SW480 (cell line): ENCODE data around the gene CELF2.
A peak's percentile ranks its signal among the peaks of the same experiment; 100 is the strongest.

Source experiments
- DNase-seq: peaks from one replicate; pipeline ENCODE4 v3.0.0-alpha.2; 2016; ENCODE audit warnings: low spot score

CELF2 gene

DNA sequence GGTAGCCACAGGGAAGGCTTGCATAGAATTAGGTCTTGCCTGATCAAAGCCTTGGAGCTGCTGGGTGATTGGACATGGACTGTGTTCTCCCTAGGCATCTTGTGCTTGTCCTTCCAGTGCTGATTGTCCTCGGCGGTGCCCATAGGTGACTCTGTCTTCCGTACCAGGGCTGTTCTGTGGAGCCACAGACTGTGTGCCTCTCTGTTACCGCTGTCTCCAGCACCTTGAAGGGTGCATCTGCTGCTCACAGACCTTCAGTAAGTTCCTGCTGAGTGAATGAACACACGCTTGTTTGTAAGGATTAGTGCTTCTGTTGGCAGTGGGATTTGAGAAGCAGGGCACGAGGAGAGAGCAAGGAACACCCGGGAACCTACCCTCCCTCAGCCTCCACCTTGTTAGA, 116.7 kb downstream of the CELF2 start:
- DNase-seq, result no peak

DNA sequence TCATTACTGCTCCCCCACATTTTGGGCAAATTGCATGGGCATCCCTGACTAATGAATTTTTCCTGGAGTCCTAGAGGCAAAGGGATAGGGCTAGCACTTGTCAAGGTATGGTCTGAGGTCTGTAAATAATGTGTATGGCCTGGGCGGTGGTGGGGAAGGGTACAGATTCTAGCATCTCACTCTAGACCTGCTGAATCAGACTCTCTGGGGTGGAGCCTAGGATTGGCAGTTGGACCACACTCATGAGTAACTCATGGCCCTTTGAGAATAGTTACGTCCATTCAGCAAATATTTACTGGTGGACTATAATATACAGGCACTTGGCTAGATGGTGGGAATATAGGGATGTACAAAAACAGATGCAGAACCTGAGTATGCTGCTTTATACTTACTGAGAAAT, 118.0 kb downstream of the CELF2 start:
- DNase-seq, result no peak

DNA sequence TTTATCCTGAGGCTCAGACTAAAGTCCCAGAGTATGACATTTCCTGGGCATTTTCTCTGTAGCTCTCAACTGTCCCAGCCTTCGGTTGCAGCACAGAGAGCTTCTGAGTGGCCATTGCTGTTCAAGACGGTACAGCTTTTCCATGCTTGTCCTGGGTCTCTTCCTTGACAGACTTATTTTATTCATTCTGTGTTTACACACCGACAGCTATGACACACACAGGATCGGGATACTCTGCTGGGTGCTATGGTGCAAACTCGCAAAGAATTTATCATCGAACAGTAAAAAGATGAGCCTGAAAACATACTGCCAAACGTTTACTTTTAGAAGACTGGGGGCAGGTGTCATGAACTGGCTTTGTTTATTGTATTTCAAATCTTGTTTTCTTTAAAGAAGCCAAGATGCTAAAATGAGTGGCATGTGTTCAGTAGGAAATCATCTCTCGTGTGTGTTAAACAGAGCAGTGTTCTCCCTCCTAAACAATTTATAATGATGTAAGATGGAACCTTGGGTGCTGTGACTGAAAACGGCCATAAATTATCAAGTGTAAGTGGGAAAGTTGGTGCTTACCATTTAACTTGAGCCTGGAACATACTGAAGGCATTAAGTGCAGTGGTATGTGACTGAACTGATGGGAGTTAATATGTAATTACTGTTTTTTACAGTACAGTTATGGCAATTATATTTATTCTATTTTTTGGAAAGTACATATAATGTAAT, 120.8 kb downstream of the CELF2 start:
- DNase-seq, result no peak

DNA sequence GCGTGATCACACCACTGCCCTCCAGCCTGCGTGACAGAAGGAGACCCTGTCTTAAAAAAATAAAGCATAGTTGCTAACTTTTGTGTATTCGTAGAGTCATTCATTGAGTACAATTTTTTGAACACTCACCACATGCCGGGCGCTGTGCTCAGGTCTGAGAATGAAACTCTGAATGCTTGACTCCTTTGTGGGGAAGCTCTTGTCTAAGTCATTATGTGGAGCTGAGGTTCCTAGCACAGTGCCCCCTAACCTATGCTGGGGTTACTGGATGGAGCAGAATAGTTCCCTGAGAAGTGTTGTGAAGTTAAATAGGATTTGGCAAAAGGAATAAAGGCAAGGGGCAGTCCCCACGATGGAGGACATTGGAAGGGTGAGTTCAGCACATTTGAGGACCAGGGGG, 123.3 kb downstream of the CELF2 start:
- DNase-seq, result no peak

DNA sequence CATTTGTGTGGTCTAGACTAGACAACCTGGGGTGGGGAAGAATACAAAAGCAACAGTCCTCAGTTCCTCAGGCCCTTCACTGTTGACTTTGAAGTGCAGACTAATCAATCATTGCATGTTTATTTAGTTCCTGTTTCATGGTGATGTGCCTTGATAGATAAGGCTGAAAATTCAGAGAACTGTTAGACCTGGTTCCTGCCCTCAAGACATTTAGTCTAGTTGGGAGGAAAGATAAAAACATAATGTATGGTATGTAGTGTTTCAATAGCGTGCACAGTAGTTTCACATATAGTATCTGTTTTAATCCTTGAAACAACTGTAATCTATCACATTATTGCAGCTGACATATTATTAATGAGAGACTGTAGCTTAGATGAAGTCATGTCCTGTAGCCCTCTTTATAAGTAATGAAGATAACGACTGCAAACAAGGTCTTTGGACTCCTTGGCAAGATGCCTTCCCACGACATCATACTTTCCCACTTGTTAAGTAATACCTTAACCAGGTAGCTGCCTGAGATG, 124.0 kb downstream of the CELF2 start:
- no peak for DNase-seq

DNA sequence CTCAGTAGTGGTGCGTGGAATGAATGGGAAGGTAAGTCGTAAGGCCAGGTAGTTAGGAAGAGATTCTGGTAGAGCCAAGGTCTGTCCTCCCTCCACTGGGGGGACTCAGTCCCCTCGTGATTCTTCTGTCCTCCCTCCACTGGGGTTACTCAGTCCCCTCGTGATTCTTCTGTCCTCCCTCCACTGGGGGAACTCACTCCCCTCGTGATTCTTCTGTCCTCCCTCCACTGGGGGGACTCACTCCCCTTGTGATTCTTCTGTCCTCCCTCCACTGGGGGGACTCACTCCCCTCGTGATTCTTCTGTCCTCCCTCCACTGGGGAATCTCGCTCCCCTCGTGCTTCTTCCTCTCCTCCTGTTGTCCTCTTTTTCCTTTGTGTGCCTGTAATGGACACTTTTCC, 125.1 kb downstream of the CELF2 start:
- no peak for DNase-seq

DNA sequence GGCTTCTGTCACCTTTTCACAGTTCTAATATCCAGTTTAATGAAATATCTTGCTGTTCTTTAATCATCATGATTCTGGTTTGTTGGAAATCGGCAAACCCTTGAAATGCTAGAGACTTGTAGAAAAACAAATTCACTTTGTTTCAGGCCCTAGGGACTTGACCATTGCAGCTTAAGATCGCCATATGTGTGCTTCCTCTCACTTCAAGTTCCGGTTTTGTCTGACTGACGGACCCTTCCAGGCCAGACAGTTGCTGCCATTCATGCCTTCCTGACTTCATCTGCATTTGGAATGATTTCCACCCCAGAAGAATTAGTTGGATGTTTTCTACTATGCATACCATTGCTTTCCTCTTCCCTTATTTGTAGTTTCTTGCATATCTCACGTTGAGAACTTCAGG, 125.6 kb downstream of the CELF2 start:
- DNase-seq, result no peak

DNA sequence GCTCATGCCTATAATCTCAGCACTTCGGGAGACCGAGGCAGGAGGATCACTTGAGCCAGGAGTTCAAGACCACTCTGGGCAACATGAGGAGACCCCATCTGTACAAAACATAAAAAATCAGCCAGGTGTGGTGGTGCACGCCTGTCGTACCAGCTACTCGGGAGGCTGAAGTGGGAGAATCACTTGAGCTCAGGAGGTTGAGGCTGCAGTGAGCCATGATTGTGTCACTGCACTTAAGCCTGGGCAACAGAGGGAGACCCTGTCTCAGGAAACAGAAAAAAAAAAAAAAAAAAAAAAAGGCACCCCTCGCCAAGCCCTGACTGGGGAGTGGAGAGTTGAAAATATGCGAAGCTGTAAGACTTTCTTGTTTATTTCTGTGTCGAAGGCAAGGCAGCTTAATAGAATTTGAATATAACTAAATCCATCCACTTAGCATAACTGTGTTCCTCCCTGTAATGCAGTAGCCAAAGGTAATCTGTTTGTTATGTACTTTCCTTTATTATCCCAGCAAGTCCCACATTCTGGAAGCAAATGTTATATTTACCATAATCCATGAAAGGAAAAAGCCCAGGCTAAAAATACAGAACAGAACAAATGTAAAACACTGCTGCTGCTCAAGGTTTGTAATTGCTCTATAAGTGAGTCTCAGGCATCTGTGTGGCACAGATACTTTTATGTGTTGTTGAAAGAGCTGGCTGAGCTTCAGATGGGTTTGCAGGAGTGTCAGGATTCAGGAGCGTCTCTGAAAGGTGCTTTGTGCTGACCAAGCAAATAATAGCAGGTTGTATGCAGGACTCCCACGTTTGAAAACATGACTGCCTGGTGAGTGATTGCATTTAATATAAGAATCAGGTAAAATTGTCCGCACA, 127.2 kb downstream of the CELF2 start:
- no peak for DNase-seq

DNA sequence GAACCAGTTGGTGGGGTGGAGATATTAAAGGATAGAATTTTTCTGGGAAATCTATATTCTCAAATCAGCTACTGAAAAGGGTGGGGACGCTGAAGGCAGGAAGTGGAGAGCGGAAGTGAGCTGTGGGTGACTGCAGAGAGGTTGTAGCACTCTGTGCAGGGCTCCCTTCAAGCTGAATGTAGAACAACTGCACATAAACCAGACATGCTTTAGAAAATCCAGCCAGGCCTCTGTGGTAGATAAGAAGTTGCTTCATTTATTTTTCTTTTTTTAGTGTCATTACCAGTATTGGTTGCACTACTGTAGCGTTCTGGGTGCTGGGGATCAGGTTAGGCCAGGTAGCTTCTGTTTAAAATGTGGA, 127.8 kb downstream of the CELF2 start:
- no peak for DNase-seq

DNA sequence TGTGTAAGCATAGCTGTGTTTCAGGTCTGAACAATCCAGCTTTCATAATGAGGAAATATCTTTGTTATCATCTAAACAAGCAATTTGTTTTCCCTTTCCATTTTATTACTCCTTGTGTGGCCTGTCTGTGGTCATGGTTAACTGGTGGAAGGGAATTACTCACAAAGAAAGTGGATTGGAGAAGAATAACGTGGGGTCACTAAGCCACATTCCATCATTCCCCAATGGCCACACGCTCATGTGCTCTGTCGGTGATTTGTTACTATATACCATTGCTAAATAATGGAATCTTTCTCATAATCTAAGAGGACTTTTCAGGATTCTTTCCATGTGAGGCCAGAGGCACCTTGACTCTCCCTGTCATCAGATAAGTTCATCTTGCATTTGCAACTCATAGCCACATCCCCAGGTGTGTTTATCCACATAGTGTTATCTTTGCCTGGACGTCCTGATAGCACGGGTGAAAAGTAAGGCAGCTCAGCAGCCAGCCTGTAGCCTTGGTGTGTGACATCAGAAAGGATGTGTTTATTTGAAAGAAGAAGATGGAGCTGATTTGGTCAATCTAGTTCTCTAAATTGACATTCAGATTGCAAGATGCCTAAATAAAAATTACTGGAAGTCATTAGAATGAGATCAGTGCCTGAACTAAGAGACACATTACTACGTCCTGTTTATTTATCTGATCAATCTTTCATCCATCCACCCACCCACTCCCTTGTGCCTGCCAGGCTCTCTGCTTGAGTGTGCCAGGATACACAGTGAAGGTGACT, 128.9 kb downstream of the CELF2 start:
- peak; percentile 11 for DNase-seq

DNA sequence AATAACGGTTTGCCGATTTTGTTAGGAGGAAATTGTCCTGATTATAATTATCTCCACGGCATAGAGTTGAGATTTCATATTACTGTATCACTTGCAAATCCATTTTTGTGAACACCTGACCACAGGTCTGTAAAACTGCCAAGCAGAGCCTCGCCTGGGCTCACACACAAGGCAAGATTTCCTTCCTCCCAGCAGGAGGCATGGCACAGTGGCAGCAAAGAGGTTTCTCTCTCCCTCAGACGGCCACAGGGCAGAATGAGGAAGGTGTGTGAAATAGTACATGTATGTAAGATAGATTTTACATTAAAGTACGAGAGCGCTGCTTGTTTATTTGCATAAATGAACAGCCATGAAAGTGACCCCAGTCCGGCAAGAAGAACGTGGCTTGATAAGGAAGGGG, 130.1 kb downstream of the CELF2 start:
- DNase-seq, result no peak

DNA sequence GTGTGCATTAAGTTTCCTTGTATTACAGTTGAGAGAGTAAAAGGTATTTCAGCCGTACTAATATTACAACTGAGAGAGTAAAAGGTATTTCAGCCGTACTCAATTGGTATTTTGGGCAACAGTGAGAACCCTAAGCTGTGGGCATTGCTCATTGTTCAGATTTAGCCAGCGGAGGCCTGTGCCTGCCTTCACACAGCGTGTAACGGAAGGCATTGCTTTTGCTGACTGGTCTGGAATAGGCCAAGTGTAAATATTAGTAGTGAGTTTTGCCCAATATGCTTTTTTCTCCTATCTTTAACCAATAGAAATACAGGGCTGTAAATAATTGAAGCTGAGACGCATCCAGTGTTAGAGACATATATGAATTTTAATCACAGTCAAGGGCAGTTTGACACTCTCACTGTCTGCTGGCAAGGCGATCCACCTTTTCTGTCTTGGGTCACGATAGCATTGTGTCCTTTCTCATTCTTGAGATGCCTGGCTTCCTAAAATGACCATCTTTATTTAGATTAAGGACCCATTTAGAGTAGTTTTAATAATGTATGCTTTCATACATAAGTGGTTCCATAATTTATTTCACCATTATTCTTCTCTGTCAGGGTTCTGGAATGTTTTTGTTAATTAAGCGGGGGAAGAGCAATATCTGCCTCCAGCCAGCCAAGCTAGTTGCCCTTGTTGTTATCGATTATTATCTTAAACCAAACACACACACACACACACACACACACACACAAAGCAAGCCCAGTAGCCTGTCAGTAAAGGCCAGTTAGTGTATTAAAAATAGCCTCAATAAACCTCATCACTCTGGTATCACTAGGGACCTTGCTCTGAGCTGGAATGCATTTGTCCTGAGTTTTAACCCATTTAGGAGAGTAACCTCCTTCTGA, 130.7 kb downstream of the CELF2 start:
- DNase-seq, result no peak

DNA sequence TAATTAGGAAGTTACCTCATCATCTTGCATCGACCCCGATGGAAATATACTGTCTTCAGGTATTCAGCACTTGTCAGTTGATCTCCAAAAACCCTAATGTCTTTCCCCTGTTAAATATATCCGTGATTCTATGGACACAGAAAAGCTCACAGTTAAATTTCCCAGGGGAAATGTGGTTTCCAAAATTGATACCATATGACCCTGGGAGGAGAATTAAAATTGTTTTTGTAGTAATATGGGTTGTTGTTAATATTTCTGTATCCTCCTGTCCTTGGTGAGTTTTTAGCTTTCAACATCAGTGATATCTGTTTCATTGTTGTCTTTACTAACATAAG, 132.1 kb downstream of the CELF2 start:
- DNase-seq, result no peak

DNA sequence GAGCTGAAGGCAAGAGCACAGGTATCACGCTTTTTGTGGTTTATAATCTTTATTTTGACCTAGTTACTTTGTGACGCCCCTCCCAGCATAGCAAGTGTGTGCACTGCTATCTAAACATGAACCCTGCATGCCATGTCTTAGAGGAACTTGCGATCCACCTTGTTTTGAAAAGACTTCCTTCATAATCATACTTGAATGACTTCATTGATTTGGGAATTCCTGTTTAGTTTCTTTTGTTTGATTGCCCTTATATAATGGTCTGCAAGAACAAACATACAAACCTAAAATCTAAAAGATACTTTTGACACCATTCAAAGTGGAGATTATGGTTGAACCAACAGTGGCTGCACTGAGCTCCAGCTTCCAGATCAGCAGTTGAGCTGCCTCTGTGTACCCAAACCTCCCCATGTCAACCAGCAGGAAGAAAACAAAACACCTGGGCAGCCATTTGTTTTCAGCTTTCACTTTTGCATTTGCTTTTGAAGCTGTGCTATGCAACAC, 132.6 kb downstream of the CELF2 start:
- no peak for DNase-seq

DNA sequence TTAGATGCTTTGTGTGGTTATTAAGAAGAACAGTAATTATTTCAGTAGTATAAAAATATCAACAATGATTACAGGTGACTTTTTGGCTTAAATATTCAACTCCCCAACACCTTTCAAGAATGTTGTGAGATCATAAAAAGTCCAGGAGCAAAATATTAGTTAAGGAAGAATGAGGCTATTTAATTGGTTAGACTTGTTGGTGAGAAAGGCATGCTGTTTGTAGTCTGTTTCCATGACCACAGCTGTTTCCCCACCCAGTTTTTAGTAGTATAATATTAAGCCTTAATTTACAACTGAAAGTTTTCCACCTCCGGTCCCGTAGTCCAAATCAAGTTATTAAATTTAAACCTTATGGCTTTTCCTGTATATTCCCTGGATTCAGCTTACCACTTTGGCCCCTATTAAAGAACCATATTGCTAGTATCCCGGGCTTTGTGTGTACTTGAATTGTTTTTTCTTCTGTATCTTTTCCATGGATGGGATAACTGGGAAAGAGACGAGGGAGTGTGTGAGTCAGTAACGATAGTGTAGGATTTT, 133.3 kb downstream of the CELF2 start:
- DNase-seq, result no peak

DNA sequence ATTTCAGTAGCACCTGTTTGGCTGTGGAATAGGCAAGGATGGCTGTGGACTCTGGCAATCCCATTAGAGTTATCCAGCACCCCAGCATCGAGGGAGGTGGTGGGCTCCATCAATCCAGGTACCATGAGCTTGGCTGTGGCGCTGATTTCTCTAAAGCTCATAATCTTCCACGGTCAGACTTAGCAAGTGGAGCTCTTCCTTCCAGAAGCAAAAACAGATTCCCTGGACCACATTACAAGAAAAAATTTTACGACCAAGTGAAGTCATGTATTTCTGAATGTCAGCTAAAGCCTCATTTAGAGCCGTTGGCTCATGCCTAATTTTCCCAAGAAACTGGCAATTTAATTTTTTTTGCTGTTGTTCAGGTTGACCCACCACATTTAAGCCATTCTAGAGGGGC, 135.1 kb downstream of the CELF2 start:
- DNase-seq, result no peak

DNA sequence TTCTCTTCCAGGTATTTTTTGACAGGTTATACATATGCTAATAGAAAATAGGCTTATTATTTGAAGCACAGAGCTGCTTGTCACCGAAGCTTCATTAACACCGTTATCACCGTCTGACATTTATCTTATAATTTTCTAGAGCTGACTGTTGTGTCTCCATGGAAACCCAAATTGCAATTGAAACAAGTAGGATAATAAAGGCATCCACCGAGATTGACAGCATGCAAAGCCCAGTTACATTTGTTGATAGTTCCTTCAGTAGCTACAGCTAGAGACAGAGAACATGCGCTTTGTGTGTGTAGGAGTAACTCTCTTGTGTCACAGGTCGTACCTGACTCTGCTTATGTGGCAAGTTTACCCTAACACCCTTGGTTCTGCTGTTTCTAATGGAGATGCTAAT, 135.6 kb downstream of the CELF2 start:
- DNase-seq, result no peak

DNA sequence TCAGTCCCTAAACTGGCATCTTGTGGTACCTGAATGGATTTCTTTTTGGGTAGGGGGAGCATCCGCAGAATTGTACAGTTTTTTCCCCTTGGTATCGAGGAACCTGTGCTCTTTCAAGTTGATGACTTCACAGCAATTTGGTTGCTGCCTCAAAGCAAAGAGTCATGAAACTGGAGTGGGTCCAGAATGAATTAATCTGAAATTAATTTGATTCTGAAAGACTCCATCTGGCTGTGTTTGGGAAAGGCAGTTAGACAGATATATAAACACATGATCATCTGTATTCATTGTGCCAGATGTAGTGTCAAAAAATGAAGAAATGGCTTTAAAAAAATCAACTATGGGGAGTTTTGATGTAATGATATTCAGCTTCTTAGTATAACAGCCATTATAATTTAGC, 136.1 kb downstream of the CELF2 start:
- no peak for DNase-seq

DNA sequence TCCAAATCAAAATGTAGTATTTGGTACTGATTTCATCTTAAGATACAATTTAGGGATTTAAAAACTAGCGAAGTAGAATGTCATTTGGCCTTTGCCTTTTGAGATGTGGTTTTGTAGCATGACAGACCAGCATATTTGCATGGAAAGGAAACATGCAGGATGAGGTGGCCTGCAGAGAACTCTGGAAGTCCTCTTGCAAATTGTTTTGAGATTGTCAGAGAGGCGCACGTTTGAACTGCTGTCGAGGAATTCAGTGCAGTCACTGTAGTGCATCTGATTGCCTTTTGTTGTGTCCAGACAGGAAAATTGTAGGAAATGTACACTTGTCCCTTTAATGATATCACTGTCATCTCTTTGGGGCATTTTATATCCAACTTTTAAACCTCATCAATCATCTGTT, 136.7 kb downstream of the CELF2 start:
- DNase-seq, result no peak

DNA sequence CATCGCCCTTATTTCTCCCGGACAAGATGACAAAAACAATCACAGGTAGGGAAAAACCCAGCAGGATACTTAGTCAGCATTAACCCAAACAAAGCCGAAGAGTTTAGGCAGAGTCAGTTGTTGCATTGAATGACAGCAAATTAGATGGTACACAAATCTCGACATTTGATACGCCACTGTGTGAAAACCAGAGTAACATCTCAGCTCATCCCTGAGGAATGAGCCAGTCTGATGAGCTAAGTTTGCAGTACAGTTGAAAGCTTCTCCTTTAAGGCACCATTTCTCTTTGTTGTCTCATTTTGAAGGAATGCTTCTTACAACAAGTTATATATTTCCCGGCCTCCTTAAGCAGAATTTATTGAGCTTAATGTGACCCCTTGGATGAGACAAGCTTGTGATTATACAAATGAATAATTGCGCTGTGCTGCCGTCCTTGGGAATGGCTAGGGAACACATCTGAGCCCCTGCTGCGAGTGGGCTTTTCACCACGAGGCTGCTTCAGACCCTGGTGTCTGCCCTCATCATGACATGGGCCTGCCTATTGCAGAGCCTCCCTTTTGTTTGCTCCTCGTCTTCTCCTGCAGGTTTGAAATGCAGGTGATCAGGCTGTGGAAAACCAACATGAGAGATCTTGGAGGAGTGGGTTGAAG, 137.3 kb downstream of the CELF2 start:
- no peak for DNase-seq

DNA sequence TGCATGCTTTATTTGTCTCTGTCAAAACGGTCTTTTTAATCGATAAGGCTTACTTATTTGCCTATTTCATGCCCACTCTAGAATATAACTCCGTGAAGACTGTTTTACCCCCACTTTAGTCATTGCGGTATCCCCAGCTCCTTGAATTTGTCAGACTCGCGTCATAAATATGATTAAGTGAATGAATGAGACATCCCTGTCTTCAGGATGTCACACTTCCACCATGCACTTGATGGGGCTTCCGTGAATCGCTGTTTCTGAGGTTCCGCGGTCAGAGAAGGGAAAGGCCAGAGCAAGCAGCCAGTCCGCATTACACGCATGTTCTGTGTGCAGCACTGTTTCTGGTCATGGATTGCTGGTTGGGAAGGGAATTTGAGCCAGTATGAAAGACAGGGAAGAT, 138.8 kb downstream of the CELF2 start:
- DNase-seq, result no peak
